Inflammatory macrophage (primary cell): ENCODE results near the gene CDK14.

Source experiments
- DNase-seq, 2 donors: peaks; one replicate each; pipeline ENCODE4 v3.0.0-alpha.2; 2020 to 2022

CDK14 gene

GRCh38 chr7:90966346-90966745, 370.2 kb downstream of the CDK14 start:
- peak in 1 of 2 donors; percentile 3 for DNase-seq

- DNase-seq: no peak
Observed at GRCh38 chr7:90968871-90969270, 372.8 kb downstream of the CDK14 start.

- no peak for DNase-seq
Observed at GRCh38 chr7:90972906-90973550, 376.9 kb downstream of the CDK14 start.

GRCh38 chr7:90977056-90977455, 380.9 kb downstream of the CDK14 start:
- no peak for DNase-seq

GRCh38 chr7:90980545-90980944, 384.4 kb downstream of the CDK14 start:
- no peak for DNase-seq

GRCh38 chr7:90982228-90982627, 386.1 kb downstream of the CDK14 start:
- DNase-seq: no peak

GRCh38 chr7:90984692-90985091, 388.6 kb downstream of the CDK14 start:
- DNase-seq: no peak

GRCh38 chr7:90988516-90988915, 392.4 kb downstream of the CDK14 start:
- DNase-seq: no peak

- DNase-seq: no peak
Observed at GRCh38 chr7:90988996-90989765, 393.1 kb downstream of the CDK14 start.

- peak; percentile 55 to 76 for DNase-seq
Observed at GRCh38 chr7:90994121-90994520, 398.0 kb downstream of the CDK14 start.

GRCh38 chr7:90994601-90995000, 398.5 kb downstream of the CDK14 start:
- DNase-seq: peak; percentile 91 to 92

- DNase-seq: no peak
Observed at GRCh38 chr7:90995996-90996395, 399.9 kb downstream of the CDK14 start.

GRCh38 chr7:90999989-91000979, 404.2 kb downstream of the CDK14 start:
- DNase-seq: no peak

GRCh38 chr7:91005024-91005423, 408.9 kb downstream of the CDK14 start:
- DNase-seq: no peak

- no peak for DNase-seq
Observed at GRCh38 chr7:91005841-91006240, 409.7 kb downstream of the CDK14 start.

GRCh38 chr7:91007371-91007770, 411.2 kb downstream of the CDK14 start:
- DNase-seq: no peak

- DNase-seq: no peak
Observed at GRCh38 chr7:91013078-91013477, 417.0 kb downstream of the CDK14 start.

- DNase-seq: no peak
Observed at GRCh38 chr7:91019686-91020385, 423.7 kb downstream of the CDK14 start.

GRCh38 chr7:91020636-91021385, 424.7 kb downstream of the CDK14 start:
- peak in 1 of 2 donors; percentile 1 for DNase-seq

- no peak for DNase-seq
Observed at GRCh38 chr7:91021956-91022355, 425.8 kb downstream of the CDK14 start.

GRCh38 chr7:91025906-91026390, 429.8 kb downstream of the CDK14 start:
- no peak for DNase-seq
